ENCODE data around the gene TUBG2. TPM values are rescaled to one million over a fixed set of nuclear protein-coding genes. Genes with fewer than 3 reads are reported as not detected.

Gene TUBG2
- total and polyA plus RNA-seq, 2 donors (not counting 1 experiment from before 2014, with no cell fraction given) = 16.7 to 19.0 TPM

- Histone ChIP-seq H3K79me2 (ENCODE audit: control insufficient read depth, insufficient read depth, low read length) (no peaks in the 10 kb centered on the region), H3K4me1 (ENCODE audit: control insufficient read depth in 2 of 2, insufficient read depth in 2 of 2, low read length in 2 of 2) (peaks cover 68 to 76% of the 10 kb centered on the region in 2 donors), H3K27me3 (replicated peaks in 1 of 4; ENCODE audit: control extremely low read depth in 1 of 4, control insufficient read depth in 3 of 4, insufficient read depth in 4 of 4, low read length in 3 of 4) (peaks cover 0 to 67% (median 28%) of the 10 kb centered on the region in 4 experiments), H4K20me1 (ENCODE audit: control insufficient read depth, insufficient read depth, low read length, poor library complexity, severe bottlenecking) (peaks cover 27% of the 10 kb centered on the region), H2AFZ (ENCODE audit: insufficient read depth, low read depth, low read length, poor library complexity, severe bottlenecking) (peak within 1 kb of the TSS; percentile 73), H3K36me3 (replicated peaks in 1 of 2; ENCODE audit: control extremely low read depth in 1 of 2, control insufficient read depth in 1 of 2, extremely low read depth in 1 of 2, insufficient read depth in 2 of 2, low read length in 1 of 2) (no peaks in the 10 kb centered on the region), H3K4me3 (ENCODE audit: control extremely low read depth in 1 of 5, extremely low read depth in 1 of 5, insufficient read depth in 1 of 5, low read depth in 2 of 5, low read length in 4 of 5) (peak within 1 kb of the TSS; percentile 53 to 75 (median 65)), H3K4me2 (replicated peaks; ENCODE audit: low read depth, low read length, poor library complexity, severe bottlenecking) (peak within 1 kb of the TSS; percentile 99), H3K9me3 (ENCODE audit: control extremely low read depth in 1 of 3, control insufficient read depth in 2 of 3, insufficient read depth in 1 of 3, low read length in 2 of 3) (peaks cover 0 to 33% (median 0%) of the 10 kb centered on the region in 3 donors), H3K27ac (ENCODE audit: low read length in 2 of 2) (no peak within 1 kb of the TSS), H3K9ac (ENCODE audit: low read length) (peak within 1 kb of the TSS; percentile 51)
- ATAC-seq (ENCODE audit: low read depth) = no peak
- H3K4me1 Mint-ChIP-seq = peaks cover 59% of the 10 kb centered on the region
- intact Hi-C loops (cut with micrococcal nuclease) = loop anchor here (2.0 to 10.0 kb wide), 5 partner anchors 109 to 482 kb away; partner anchors contain the start of genes GHDC, MLX, NAGLU and PTGES3L
- H3K27ac Mint-ChIP-seq = peak within 1 kb of the TSS; percentile 86
- CTCF ChIA-PET = interaction anchor here (1.1 to 4.9 kb wide), 4 partner anchors 58 to 98 kb away, joined by 3 to 72 read pairs (median 4); partner anchors contain the start of genes PSMC3IP, RETREG3 and TUBG1
- peak within 1 kb of the TSS; percentile 92 for H3K4me3 Mint-ChIP-seq
- peaks cover 18% of the 10 kb centered on the region for H3K27me3 Mint-ChIP-seq
- WGBS (ENCODE audit: insufficient coverage) = 1% methylated on average over 35 of the region's 51 CpGs
- TF ChIP-seq EZH2 (IDR thresholded peaks at IDR 0.05; ENCODE audit: borderline replicate concordance, insufficient read depth, low read depth, low read length, poor library complexity, severe bottlenecking) = no peak
- TF ChIP-seq CTCF (IDR thresholded peaks at IDR 0.05) = no peak
- no peaks in the 10 kb centered on the region for H3K9me3 Mint-ChIP-seq (ENCODE audit: insufficient read depth)
- POLR2A ChIA-PET = interaction anchor here (2.0 to 4.5 kb wide), 2 partner anchors 68 to 98 kb away, joined by 6 to 19 read pairs; partner anchors contain the start of genes PSMC3IP, RETREG3 and TUBG1
- peak; percentile 65 for DNase-seq
Observed at GRCh38 chr17:42676424-42677011, 17.4 kb downstream of the TUBG2 start, which contains the start of gene PLEKHH3. TSS of gene PLEKHH3 (minus strand) at chr17:42676994. CDS start at chr17:42676563, 431 bp downstream.
